ENCODE data around the gene ZBTB17.

GRCh38 chr1:15969321-15969880, 6.5 kb downstream of the ZBTB17 start:
- no peak for TF ChIP-seq CTCF (IDR thresholded peaks at IDR 0.05)
- TF ChIP-seq EP300 (IDR thresholded peaks at IDR 0.05; ENCODE audit: low read depth), result no peak
- no peak for TF ChIP-seq POLR2A (IDR thresholded peaks at IDR 0.05)

Measured in transverse colon (tissue), 3 donors.